Metanephros (tissue), 1 donor: ENCODE measurements around the gene TCTA. TPM values are rescaled to one million over a fixed set of nuclear protein-coding genes. Genes with fewer than 3 reads are reported as not detected.

Experiments
- total RNA-seq: library from RNA; depleted of rRNA; stranded (reverse); fragments of >200 nt; gene quantifications from one replicate; pipeline ENCODE4 v1.2.3, GENCODE V29; 2014

TCTA gene
- total RNA-seq: 35.4 TPM

GRCh38 chr3:49411968-49412631 is at the start of gene TCTA, which contains the start of gene RHOA:
TCTA (plus strand) TSS chr3:49412423; CDS start chr3:49412427, 4 bp downstream.
RHOA (minus strand) TSS chr3:49411976; CDS start chr3:49375589, 36,387 bp downstream.

GRCh38 chr3:49422379-49423248 is 10.4 kb downstream of the TCTA start, which contains the start of gene AMT:
AMT (minus strand) TSS chr3:49422473; CDS start chr3:49422450, 23 bp downstream.

Other genes starting within 250 kb of the TCTA start
- 20.4 TPM for gene CCDC71, start 246.1 kb upstream of the TCTA start, total RNA-seq
- 39.2 TPM for gene KLHDC8B, start 240.8 kb upstream of the TCTA start, total RNA-seq
- gene C3orf62, start 135.2 kb upstream of the TCTA start, total RNA-seq: 5.2 TPM
- gene USP4, start 72.4 kb upstream of the TCTA start, total RNA-seq: 41.9 TPM
- gene GPX1, start 54.1 kb upstream of the TCTA start, total RNA-seq: 118 TPM
- gene RHOA, start 447 bp upstream of the TCTA start, total RNA-seq: 299 TPM
- gene AMT, start 10.1 kb downstream of the TCTA start, total RNA-seq: 25.1 TPM
- 14.8 TPM for gene NICN1, start 16.9 kb downstream of the TCTA start, total RNA-seq
- gene DAG1, start 57.8 kb downstream of the TCTA start, total RNA-seq: 94.5 TPM
- 1.5 TPM for gene BSN, start 142.1 kb downstream of the TCTA start, total RNA-seq